Measurements from ENCODE around the gene CDC42BPA.

The CDC42BPA gene

DNA sequence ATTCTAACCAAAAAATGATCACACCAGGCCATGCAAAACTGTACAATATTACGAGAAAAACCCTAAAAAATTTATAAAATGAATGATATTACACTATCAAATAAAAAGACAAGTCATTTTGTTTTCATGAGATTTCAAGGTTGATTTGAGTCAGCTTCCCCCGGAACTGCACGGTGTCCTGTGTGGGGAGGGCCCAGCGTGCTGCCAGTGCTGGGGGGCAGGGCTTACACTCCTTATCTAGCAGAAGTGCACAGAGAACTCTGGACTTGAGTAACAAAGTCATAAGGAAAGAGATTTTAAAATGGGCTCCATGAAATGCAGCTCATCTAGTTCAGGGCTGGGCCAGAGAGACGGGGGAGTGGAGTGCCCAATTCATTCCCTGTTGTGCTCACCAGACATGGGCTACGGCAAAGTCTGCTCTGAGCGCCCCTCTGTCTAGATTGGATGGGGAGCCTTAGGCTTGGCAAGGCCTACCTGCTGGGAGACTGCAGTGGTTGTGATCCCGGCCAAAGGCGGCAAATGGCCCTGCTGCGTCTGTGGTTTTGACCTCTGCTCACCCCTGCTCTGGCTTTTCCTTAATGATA is 328.1 kb downstream of the CDC42BPA start:
- DNase-seq: no peak

DNA sequence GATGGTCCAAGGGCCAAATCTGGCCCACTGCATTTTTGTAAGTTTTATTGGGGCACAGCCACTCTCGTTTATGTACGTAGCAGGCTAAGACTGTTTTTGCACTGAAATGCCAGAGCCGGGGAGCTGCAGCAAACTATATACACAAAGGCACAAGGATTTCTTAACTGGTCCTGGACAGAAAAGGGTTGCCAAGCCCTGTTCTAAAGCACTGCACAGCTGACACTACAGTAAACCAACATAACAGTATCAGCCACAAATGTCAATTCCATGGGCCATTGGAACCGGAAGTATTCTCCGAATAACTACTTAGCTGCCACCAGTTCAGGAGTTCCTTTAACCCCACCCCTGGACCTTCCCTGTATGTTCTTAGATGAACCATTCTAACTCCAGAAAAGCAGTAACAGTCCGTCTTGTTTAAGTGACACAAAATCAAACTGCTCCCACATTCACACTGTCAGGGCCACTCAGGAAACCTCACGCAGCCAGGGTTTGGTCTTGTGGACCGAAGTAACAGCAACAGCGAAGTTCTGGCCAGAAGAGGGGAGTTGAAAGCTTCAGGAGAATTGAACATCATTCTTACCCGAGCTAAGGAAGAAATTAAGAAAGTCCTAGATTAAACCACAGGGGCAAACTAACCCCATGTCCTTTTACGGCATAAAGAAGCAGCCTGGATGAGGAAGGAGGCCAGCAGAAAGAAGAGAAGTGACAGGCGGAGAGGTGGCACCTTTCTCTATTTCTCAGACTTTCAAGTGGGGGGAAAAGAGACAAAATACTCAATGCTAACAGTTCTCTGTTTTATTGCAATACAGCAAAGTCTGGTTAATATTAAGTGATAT is 329.0 kb downstream of the CDC42BPA start:
- no peak for DNase-seq

DNA sequence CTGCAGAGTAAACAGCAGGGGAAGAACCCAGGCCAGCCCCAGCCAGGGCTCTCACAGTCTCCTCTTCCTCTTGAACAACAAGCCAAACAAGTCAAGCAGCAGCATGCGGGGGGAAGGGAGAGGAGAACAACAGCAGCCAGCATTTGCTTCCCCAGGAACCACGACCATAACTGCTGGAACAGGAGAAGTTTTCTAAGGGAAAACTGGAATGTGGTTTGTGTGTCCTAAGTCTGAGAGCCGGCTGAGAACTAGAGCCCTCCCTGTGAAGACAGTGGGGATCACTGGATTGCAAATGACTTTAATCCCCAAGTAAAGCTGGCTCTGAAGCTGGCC is 330.0 kb downstream of the CDC42BPA start:
- DNase-seq: no peak

DNA sequence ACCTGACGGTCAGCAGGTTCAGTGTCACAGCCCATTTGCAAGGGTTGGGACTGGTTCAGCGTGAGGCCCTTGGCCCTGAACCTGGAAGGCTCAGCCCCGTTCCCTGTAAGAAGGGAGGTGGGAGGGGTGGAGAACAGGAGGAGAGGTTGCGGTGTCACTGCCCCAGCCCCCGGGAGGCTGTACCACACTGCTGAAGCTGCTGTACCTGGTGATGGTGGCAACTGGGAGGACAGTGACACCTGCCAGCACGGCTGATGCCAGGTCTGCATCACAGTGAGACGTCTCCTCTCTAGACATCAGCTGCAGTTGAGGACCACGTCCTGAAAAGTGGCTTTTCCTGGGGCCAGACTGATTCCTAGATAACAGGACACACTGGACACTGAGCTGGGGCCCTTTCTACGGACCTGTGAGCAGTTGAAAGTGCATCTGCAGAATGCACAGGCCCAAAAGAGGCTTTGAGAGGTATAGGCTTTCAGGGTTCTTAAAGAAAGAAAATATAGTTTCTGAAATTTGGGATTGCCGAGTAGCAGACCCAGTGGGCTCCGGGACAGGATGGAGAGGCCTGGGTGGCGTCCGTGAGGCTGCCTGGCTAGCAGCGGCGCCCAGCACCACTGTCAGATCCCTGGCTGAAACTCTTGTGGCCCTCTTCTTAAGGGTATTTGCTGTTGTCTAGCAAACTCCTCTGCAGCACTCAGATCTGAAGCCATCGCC is 330.5 kb downstream of the CDC42BPA start:
- no peak for DNase-seq

DNA sequence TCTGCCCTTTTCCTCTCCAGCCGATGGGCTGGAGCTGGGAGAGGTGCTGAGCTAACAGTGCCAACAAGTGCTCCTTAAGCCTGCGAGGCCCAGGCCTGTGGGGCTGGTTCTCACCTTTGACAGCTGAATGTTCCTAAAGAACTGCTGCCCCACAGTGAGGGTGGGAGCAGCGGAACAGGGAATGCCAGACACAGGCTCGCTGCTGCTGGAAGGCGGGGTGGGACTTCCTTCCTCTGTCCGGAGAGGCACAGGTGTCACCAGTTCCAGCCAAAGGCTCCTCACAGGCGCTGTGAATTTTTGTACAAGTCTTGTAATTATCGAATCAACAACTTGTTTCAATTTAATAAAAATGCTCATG is 331.1 kb downstream of the CDC42BPA start:
- no peak for DNase-seq

DNA sequence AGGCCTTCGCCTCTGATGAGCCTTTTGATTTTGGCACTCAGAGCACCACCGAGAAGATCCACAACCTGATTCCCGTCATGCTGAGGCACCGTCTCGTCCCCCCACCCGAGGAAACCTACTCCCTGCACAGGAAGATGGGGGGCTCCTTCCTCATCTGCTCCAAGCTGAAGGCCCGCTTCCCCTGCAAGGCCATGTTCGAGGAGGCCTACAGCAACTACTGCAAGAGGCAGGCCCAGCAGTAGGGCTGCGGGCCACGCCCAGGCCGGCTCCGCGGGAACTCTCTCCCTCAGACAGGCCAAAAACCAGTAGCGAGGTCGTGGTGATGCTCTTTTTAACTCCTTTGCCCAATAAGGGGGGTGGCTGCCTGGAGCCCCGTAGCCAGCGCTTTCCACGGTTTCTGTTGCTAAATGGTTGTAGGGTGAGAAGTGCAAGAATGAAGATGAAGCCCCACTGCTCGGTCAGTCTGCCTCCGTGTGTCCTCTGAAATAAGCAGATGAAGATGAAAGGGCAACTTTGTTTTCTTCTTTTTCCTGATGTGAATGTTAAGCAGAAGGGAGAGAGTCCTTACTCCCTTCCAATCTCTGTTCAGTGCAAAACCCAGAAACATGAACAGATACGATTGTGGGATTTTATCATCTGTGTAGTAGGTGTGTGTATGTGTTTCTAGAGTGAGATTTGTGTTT is 331.7 kb downstream of the CDC42BPA start:
- no peak for DNase-seq

DNA sequence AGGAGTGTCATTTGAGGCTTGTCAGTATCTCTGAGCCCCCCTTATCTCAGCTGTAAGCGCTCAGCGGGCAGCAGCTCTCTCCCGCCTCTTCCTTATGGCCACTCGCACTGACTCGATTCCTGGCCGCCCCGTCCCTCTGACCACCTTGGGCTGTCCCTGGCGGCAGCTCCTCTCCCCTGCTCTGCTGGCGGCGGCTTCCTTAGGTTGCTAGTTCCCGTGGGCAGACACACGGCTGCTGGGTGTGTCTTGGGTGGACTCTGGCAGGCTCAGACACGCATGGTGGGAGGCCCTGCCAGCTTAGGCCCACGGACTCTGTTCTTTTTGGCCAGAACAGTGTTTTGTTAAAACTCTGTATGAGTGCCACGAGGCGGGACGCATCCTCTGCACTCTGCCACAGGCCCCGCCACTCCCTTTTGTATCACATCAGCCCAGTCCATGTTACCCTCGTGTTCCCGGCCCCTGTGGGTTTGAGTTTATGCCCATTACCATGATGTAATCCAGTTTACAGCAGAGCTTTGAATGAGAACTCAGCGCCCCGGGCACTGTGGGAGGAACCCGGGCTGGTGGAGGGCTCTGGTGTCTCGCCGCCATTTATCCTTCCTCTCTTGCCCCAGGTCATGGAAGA is 332.3 kb downstream of the CDC42BPA start:
- DNase-seq: no peak

DNA sequence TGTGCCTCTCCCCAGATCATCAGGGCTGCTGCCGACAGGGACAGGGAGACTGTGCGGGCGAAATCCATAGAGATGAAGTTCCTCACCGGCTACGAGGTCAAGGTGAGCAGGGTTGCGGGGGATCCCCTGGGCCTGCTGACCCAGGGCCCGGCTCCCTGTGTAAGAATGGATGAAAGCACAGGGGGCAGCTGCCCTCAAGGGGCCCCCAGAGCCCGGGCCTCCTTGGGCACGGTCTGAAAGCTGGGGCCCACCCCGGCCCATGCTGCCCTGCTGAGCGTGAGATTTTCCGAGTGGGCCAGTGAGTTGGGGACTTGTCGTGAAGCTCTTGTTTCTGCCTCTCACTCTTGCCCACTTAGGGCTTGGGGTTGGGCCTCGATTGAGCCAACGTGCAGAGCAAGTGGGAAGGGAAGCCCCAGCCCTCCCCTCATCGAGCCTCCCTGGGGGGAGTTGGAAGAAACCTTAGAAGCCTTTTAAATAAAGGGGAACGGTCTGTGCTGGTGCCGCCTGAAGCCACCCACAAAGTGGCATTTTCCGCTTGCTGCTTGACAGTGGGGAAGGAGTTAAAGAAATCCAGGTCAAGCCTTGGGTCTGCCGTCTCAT is 333.0 kb downstream of the CDC42BPA start:
- no peak for DNase-seq

DNA sequence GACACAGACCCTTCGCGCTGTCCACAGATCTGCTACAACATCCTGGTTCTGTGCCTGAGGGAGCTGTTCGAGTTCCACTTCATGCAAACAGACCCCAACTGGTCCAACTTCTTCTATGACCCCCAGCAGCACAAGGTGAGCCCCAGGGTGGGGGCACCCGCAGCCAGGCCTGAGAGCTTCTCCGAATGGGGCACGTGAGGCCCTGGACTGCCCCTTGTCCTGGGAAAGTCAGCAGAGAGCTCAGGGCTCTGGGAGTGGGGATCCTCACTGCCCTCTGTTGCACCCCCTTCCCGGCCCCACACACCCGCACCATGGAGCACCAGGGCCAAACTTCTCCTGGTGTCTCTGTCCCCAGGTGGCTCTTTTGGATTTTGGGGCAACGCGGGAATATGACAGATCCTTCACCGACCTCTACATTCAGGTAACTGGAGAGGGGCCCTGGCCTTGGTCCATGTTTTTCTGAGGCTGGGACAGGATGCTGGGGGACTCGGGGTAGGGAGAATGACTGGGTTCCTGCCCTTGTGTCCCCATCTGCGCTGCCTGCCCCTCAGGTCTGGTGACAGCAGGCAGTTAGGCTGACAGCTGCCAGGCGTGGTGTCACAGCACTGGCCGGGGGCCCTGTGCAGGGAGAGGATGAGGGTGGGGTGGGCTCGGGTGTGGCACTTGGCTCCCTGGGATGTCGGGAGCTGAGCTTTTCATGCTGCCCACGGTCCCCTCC is 333.6 kb downstream of the CDC42BPA start:
- DNase-seq: no peak

DNA sequence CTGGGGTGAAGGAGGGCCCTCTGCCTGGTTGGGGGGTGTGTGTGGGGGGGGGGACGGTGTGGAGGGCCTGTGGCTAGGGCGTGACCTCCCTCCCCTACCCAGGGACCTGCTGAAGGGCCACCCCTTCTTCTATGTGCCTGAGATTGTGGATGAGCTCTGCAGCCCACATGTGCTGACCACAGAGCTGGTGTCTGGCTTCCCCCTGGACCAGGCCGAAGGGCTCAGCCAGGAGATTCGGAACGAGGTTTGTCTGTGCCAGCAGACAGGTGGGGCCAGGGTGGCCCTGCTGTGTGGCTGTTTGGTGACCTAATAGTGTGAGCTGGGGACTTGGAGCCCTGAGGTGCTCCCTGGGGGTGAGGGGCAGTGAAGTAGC is 334.3 kb downstream of the CDC42BPA start:
- DNase-seq: no peak

DNA sequence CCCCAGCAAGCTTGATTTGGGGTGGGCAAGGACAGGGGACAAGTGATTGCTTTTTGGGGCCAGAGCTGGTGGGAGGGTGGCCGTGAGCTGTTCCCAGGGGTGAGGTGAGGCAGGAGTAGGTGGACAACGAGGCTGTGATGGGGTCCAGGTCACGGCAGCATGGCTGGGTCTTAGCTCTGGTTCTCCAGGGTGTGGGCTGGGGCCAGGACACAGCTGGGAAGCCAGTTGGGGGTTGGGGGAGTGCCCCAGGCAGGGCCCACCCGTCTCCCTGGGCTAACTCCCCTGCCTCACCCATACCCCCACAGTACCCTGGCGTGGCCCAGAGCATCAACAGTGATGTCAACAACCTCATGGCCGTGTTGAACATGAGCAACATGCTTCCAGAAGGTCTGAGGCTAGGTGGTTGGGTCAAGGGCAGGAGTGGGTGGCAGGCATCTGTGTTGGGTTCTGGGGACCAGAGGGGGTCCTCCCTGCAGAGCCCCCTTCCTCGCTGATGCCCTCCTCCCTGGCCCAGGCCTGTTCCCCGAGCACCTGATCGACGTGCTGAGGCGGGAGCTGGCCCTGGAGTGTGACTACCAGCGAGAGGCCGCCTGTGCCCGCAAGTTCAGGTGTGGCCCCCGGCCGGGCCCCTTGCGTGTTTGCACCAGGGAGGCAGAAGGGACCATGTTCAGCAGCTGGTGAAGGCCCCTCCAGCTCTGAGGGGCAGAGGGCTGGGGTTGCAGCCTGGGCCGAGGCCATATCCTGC is 334.9 kb downstream of the CDC42BPA start:
- DNase-seq: no peak

DNA sequence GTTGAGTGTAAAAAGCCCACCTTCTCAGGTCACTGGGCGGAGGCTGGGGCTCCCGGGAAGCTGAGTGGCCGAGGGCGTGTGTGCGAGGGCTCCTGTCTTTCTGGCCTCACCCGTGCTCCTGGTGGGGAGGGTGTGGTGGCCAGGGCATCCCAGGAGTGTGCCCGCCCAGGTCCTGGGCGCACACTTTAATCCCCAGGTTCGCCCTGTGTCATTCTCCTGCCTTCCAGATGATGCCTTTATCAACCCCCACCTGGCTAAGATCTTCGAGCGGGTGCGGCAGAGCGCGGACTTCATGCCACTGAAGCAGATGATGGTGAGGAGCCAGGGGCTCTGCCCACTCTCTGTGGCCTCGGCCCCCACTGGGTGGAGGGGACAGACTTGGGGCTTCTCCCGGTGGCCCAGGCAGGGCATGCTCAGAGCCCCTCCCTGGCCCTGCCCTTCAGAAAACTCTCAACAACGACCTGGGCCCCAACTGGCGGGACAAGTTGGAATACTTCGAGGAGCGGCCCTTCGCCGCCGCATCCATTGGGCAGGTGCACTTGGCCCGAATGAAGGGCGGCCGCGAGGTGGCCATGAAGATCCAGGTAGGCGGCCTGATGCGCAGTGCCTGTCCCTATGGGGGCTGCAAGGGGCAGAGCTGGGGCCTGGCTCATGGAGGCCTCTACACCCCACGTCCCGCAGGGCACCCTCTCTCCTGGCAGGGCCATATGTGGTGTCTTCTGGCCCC is 335.7 kb downstream of the CDC42BPA start:
- no peak for DNase-seq

DNA sequence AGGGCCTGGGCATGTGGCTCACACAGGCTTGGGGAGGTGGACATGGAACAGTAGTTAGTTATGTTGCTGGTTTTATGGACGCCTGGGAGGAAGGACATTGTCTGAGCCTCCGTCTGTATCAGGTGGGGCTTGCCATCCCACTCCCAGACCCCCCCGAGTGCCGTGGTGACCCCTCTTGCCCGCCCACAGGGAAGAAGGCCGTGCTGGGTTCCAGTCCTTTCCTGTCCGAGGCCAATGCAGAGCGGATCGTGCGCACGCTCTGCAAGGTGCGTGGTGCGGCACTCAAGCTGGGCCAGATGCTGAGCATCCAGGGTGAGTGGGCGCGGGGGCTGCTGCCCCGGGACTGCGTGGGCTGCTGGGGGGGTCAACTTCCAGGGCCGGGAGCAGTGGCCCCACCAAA is 336.5 kb downstream of the CDC42BPA start:
- DNase-seq: no peak

DNA sequence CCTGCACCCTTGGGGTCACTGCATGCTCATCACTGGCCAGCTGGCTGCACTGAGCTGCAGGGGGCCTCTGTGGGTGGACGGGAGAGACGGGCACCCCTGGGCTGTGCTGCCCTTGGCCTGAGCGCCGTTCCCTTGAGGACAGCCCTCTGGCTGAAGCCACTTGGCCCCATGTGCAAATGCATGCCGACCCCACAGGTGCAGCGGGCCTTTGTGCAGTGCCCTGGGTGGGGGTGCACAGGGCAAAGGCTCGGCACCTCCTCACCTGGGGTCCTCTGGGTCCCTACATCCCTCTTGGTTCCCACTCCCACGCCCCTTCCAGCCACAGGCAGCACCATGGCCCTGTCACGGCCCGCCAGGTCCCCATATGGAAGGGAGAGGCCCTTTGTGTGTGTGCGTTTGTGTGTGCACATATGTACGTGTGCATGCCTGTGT is 336.9 kb downstream of the CDC42BPA start:
- no peak for DNase-seq

DNA sequence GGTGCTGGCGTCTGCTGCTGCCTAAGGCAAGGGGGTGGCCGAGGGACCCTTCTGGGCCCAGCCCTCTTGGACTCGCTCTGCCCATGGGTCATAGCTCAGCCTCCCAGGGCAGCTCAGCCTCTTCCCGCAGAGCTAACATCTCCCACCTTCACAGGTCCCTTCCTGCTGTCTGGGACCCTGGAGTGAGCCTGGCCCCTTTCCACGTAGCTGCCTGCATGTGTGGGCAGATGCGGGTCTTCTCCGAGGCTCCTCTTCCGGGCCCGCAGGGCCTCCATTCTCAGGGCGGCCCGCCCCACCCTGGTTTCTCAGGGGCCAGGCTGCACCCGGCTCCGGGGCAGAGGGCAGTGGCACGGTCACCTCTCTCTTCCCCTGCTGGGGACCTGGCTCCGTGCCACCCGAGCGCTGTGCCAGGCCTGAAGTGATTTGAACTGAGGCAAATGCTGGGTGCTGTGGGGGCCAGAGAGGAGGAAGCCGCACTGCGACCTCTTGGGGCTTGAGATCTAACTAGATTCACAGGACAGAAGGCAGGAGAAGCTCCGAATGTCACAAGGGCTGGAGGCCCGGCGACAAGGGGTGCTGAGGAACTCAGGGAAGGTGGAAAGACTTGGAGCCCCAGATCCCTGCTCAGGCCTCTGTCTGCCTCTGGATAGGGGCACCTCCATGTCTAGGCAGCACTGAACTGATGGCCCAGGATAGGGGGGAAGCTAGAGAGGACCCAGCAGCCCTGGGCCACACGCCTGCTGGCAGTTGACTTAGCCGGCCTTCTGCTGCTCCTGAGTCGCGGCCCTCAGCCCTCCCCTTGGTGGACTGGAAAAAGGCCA is 337.5 kb downstream of the CDC42BPA start:
- no peak for DNase-seq

DNA sequence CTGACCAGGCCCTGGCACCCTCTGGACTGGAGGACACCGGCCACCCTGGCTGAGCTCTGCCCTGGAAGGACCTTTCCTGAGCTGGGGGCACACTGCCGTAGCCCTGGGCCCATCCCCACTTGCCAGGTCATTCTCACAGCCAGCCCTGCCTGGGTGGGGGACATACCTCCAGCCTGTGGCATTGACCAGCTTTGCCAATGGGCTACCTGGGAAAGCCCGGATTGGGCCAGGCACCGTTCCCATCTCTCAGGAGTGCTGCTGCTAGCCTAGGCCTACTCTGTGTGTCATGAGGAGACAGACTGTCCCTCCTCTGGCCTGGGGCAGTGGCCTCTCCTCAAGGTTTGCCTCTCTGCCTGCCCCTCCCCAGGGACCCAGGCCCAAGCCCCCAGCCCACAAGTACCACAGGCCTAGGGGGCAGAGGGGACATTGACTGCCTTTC is 338.2 kb downstream of the CDC42BPA start:
- DNase-seq: no peak

DNA sequence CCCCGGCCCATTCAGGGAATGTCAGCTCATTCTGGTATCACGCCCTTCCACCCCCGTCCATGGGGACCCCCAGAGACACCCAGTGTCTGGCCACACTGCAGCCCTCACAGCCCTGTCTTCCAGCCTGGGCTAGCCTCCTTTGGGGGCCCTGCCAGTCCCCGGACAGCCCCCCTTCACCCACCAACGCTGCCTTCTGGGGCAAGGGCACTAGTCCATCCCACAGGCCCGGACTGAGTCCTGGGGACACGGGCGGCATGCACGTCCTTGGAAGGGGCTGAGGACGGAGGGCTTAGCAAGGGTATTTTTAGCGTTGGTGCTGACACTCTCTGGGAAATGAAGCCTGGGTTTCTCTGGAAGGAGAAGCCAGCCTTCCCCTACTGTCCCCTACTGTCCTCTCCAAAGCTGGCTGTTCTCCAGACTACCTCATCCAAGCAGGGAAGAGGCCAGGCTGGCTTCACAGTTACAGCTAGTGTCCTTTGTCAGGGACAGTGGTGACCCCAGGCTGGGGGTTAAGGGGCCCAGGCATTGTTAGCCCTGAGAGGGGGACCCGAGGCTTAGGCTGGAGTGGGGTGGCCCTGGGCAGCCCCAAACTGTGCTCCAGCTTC is 338.7 kb downstream of the CDC42BPA start:
- no peak for DNase-seq

DNA sequence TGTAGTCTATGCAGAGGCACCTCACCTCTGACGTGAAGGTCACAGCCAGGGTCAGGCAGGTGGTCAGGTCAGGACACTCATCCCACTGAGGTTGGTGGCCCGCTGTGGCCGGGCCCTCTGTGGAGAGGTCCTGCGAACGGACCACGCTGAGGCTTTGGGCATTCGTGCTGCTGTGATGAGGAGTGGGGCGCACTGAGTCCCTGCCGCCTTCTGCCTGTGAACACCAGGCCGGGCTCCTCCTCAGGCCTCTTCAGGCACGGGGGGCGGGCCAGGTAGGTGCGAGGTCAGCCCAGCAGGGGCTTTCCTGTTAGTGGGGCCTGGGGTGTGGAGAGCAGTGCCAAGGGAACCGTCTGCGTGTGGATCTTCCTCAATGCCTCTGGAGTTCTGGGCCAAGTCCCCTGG is 339.2 kb downstream of the CDC42BPA start:
- DNase-seq: no peak

DNA sequence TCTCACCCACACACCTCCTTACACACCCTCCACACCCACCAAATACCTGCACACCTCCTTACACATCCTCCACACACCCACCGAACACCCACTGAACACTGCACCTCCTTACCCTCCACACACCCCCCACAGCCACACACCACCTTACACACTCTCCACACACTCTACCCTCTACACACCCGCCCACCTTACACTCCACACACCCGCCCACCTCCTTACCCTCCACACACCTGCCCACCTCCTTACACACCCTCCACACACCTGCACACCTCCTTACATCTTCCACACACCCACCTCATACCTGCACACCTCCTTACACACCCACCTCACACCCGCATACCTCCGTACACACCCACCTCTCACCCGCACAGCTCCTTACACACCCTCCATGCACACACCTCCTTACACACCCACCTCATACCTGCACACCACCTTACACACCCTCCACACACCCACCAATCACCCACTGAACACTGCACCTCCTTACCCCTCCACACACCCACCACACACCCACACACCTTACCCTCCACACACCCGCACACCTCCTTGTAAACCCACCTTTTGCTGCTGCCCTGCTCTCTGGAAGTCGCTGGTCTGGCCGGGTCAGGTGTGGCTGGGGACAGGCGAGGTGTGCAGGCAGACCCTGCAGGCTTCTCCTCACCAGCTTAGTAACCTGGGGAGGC is 339.7 kb downstream of the CDC42BPA start:
- DNase-seq: no peak
